Activated naive CD8-positive, alpha-beta T cell treated with anti-CD3 and anti-CD28 coated beads, Interleukin-2, amount 50 U/mL, for 16 hours (primary cell): ENCODE data around the gene SLC22A3.
"Not testable (repeated sequence)": the region's sequence is repeated elsewhere in the genome, so short reads cannot be mapped to it uniquely, and the experiment has no call there.

Experiments
- DNase-seq: peaks from one replicate; pipeline ENCODE4 v3.0.0-alpha.2; 2020; ENCODE audit warnings: low read depth, low spot score

The SLC22A3 gene

DNA sequence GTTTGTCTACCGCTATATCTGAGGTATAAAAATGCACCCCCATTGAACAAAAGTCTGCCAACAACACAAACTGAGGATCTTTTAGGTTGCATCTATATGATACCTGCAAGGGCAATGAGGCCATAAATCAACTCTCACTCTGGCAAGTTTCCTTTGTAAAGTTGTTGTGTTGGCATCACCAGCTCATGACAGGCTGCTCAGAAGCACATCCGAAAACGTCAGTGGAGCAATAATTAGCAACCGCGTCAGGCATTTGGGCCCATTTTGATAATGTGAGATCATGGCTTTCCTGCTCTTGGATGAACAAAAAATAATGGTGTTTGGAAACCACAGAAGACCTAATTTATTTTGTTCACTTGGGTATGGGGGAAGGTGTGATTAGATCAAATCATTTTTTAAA lies 12.0 kb upstream of the SLC22A3 start:
- no peak for DNase-seq

DNA sequence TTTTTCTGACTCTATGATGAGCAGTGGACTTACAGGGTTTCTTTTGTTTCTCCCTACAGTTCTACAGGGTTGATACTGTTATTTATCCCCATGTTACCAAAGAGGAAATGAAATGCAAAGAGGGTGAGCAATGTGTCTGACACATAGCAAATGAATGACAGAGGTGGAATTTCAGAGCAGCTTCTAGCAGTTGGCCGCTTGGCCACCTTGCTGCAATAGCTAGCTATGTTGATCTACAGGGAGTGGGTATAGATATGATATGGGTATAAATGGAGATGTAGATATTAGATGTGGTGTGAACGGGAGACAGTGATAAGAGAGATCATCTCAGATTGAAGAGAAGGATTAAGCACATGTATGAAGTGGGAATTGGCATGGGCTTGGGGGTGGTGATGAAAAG lies 10.9 kb upstream of the SLC22A3 start:
- DNase-seq = no peak

DNA sequence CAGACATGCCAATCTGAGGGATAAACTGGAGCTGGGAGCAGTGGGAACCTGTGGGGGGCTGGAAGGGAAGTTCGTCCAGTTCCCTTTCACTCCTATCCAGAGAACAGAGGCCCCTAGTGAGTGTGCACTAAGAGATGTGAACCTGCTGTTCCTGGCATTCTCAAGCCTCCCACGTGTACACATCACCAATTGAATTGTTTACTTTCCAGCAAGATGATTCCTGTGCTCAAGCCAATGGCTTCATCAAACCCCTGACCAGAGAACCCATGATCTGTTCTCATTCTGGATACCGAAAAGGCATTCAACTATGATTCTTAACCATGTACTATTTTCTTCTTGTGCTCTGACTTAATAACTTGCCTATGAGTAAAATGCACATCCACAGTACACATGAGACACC lies 10.2 kb upstream of the SLC22A3 start:
- no peak for DNase-seq

DNA sequence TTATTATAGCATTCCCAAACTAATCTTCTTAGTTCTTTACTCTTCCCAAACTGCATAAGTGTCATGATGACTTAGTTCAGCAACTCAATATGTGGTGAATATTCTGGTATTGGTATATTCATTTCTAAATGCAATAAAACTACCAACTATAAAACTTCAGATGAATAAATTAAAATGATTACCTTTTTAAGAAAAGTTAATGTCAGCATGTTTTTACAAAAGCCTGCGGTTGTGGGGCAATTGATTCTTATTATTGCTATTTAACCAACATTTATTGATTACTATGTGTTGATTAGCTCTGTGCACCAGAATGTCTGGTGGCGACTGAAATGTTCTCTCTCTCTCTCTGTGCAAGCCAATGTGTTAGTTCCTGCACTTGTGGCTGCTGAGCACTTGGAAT lies 5.0 kb upstream of the SLC22A3 start:
- DNase-seq = no peak

DNA sequence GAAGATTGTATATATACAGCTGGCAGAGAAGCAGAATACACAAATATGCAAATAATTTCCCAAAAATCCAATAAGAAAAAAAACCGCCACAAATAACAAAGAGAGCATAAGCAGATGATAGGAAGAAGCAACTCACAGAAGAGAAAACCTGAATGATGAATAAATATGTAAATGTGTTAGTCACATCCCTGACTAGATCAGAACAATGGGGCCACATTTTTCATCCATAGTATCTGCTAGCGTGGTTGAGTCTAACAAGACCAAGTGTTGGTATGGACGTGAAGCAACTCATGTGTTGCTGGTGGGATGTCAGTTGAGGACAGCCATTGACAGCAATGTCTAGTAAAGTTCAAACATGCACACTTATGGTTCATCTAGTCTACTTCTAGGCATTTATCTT lies 3.9 kb upstream of the SLC22A3 start:
- DNase-seq = no peak

DNA sequence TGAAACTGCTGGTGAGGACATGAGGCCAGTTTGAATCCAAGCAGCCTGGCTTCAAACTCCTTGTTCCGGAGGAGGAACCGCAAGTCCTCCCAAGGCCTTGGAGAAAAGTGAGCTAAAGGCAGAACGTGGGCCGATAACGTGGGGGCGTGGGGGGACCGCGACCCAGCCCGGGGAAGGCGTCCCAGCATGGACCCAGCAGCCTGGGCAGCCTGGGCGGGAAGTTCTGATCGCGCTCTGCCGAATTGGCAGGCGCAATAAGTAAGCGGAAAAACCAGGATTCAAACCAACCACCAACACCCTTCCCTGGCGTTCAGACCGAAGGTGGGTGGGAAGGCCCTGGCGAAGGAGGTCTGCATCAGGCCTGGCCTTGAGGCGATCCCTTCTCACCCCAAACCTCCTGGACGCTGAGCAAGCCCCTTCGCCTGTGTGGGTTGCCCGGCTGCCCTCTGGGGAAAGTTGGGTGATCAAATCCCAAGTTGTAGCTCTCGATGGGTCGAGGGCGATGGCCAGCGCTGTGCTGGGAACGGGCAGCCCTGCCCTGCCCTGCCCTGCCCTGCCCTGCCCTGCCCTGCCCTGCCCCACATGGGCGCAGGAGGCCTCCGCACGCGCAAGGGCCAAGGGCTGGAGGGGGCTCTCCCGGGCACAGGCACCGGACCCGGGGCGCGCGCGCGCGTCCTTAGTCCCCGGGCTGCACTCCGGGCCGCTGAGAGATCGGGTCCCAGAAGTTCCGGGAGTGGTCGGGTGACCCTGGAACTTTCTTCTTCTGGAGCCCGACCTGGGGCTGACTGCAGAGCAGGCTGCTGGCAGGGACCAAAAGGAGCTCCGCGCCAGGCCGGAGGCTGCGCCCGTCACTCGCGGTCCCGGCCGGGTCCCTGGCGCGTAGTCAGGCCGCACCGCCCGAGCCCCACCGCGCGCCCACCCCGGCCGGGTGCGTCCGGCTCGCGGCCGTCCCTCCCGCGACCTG lies 637 bp upstream of the SLC22A3 start:
- no peak for DNase-seq

DNA sequence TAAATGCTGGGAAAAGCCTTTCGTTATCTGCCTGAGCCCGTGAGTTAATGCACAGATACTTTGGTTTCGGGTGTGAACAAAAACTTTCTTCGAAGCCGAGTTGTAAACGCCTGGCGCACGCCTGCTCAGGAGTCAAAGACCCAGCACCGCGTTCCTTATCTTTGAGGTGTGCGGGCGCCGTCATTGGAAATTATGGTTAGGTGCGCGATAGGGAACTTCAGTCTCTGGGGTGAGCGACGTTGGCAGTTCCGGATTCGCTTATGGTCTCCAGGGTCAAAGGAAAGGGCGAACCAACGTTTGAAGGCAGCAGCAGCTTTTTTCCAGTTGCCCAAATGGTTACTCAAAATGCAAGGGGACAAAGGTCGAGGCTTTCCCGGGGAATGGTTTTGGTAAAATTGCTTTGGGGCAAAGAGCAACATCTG lies 853 bp downstream of the SLC22A3 start:
- no peak for DNase-seq

DNA sequence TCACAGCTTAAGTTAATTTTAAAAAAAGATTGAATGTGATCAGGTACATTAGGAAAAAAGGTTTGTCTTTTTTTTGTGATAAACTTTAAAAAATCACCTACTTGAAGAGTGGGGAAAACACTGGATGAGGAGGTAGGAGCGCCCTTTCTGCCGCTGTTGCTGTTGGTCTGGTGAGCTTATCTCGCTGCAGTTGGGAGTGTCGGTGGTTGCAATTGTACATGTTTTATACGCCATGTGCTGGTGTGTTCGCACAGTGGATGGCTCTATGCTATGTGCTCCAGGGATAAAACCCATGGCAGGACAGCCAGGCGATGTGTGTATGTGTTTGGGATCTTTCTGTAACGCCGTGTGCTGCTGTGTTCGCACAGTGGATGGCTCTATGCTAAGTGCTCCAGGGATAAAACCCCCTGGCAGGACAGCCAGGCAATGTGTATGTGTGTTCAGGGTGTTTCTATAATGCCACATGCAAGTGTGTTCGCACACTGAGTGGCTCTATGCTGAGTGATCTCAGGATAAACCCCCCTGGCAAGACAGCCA lies 1.7 kb downstream of the SLC22A3 start:
- DNase-seq = no peak

DNA sequence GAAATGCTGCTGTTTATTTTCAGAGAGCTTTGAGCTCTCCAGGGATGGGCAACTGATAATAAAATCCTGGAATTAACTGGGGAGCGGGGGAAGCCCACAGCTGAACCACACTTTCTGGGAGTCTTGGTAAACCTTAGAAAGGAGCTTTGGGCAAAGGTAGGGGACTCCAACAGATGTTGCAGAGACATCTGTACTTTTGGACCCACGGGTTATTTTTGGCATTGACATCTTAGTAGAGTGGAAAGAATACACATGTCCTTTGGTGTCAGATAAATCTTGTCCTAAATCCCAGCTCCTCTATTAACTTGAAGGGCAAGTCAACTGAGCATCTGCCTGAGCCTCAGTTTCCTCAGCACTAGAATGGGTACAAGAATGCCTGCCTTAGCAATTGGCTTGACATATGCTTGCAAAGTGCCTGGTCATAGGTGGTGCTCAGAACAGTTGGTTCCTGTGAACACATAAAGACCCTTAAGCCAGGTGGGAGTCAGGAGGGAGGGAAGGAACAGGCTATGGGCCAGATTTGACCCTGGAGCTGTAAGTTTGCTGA lies 5.8 kb downstream of the SLC22A3 start:
- no peak for DNase-seq

DNA sequence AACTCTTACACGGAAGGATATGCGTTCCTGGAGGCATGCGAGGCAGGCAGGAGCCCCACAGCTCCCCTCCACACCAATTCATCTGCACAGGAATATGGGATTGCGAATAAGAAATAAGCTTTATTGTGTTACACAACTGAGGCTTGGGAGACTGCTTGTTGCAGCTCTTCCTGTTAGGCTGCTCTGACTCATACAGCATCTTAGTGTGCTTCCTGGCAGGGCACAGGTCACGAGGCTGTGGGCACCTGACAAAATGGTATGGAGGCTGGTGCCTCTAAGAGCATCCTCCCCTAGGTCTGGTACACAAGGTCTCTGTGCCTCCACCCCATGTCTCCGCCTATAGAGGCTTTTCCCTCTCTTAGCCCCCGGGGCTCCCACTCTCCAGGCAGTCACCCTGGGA lies 6.8 kb downstream of the SLC22A3 start:
- no peak for DNase-seq

DNA sequence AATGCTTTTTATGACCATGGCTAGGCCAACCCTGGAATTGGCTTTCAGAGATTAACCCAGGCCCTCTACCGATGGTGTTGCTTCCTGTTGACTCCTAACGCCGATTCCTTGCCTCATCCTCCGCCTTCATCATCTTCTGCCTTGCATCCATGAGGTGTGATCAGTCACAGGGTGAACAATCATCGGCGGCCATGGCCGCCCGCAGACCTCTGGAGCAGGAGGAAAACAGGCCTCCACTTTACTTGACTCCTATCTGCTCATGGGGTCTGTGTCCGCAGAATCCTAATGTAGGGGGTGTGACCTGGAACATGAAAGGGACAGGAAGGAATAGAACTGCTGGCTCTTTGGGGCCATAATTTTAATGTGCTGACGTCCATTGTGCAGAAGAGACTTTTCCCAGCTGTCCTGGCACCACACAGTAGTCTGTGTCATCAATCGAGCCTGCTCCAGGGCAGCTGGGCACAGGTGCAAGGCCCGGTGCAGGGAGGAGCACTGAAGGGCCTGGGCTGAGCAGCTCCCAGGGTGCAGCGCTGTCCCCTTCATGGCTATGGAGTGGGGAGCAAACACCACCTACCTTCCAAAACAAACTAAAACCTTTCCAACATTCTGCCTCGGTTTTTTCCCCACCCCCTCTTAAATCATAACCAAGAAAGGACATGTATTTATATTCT lies 8.0 kb downstream of the SLC22A3 start:
- DNase-seq = no peak

DNA sequence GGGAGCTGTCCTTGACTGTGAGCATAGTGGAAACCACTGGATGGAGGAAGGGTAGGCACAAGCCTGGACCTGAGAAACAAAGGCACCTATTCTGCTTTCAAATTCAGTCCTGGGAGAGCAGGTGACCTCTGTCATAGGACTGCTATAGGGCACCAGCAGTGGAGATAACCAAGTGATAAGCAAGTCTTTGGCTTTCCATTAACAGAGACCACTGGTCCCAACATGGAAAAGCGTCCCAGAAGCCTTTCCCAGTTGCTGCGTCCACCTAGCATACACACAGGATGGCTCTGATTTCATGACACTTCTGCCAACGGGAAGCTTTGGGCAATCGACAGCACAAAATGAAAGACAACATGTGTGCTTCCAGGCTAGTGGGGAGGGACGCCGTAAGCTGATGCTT lies 8.9 kb downstream of the SLC22A3 start:
- no peak for DNase-seq

DNA sequence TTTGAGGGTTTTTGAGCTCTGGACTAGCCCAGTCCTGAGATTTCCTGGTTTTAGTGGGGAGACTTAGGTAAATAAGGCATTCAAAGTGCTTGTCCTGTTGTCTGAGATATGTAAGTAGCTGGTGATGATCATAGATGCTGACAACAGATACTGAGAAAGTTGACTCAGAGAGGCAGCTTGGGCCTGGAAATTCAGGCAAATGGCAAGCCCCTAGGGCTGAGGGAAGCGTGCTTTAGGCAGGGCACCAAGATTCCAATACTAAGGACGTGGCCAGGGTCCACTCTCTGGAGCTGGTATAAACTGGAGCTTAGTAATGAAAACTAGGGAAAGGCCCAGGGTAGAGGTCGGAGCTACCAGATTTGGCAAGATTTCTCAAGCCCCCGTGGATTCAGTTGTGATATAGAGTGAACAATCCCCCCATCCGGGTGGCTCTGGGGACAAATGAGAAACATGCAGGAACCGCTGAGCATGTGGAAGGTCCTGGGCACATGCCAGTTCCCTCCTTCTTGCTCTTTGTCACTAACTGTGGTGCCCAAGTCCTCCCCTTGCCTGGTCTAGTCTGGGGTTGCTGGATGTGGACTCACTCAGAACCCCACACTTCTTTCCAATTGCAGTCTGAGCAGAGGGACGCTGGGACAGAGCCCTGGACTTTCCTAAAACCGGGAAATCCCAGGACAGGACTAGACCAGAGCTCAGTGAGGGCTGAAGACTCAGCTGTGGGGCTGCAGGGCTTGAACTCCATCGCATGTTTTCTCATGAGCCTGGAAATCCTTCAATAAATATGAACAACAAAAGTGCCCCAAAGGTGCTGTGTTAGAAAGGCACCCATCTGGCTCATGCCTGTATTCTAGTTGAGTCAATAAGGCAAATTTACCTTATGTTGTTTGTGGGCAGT lies 10.3 kb downstream of the SLC22A3 start:
- DNase-seq = no peak

DNA sequence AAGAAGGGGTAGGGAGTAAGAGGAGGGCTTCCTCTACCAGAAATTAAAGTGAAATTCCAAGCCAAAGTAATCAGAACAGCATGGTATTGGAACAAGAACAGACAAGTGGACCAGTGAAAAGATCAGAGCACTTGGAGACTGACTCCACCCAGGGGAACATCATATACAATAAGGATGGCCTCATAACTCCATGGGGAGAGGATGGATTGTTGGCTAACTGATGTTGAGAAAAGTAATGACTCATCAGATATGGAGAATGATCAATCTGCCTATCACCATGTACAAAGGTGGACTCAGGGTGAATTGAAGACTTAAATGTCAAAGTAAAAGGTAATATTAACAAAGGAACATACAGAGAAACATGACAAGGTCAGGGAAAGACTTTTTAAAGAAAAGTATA lies 12.8 kb downstream of the SLC22A3 start:
- DNase-seq = no peak

DNA sequence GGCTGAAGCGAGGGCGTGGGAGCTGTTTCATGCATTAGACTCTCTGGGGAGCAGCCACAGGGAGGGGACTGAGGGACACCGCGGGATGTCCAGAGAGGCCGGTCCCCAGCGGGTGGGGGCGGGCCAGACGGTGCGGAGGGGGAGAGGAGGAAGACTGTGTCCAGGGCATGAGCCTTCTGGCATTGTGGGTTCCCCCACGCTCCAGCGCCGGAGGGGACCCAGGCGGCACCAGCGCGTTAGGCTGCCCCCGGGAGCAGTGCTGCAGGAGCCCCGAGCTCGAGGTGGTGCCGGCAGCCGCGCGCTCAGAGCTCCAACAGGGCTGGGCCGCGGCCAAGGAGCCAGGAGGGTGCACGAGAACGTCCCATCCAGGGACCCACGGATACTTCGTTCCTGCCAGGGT lies 14.4 kb downstream of the SLC22A3 start:
- DNase-seq = no peak

DNA sequence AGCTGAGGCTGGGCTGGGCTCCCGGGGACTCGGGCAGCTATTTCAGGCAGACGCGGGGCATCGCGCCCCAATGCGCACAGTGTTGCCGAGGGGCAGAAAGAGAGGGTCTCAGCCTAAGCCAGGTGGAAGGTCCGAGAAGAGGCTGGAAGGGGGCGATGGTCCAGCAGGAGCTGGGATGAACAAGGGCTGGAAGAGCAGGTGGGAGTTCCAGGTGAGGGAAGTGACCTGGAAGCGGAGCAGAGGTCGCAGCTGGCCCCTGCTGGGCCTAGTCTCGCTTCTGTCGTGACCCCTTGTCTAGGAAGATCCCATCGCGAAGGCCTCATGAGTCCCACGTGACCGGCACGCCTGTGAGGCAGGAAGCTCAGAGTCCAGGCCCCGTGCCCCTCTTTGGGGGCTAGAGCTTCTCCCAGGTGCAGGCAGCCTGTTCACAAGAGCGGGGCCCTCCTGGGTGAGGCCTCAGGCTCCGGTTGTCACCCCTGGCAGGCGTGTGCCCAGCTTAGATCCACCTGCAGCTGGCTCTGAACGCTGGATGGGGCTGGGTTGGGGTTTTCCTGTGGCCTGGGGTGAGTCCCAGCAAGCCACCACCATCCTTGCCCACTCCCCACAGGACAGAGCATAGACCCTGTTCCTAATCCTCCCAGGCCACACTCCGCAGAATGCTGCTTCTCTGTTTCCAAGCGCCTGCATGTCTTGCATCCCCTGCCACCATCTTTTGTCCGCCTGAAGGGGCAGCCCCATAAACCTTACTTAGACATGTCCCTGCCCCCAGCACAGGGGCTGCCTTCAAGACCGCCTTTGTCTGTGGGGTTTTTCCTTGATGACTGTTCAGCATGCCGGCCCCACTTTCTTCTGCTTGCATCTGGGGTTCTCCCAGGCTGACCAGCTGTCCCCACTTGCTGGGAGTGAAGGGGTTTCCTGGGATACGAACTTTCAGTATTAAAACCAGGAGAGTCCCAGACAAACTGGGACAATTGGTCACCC lies 15.1 kb downstream of the SLC22A3 start:
- DNase-seq = no peak

DNA sequence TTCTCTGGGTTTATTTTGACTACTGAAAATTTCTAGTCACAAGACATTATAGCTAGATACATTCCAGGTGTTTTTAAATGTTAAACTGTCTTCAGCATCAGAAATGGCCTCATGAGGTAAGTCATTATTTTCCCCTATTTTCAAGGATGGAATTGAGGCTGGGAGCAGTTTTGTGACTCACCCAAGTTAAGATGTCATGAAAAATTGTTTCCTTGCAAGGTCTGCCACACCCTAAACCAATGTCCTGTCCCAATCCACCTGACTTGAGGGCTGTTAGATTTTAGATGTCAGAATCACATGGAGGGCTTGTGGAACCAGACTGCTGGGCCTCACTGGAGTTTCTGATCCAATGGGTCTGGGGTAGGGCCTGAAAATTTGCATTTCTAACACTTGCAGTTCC lies 16.9 kb downstream of the SLC22A3 start:
- DNase-seq = no peak

DNA sequence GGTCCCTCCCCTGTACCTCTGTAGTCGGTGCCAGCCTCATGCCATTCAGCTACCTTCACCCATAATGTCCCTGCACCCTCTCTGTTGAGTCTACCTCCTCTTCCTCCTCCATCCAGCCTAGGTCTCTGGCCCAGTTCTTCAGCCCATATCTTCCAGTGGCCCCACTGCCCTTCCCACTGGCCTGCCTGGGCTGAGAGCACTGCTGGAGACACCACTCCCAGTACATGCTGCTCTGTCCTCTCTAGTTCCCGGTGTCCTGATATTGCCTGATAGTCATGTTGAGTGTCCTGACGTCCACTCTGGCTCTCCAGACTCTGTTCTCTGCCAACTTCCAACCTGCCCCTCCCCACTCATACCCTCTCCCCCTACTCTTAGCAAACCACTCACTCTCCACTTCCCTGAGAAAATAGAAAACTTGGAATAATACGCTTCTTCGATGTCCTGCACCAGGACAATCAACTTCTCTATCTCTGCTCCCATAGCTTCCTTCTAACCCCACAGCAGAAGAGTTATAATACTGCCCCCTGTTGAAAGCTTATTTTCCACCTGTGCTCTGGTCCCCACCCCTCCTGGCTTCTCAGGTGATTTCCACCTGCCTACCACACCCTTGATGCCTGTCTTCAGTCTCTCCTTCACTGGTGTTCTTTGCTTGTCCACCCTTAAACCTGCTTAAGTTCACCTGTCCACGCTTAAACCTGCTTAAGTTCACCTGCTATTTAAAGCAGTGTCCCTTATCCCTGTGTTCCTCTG lies 19.8 kb downstream of the SLC22A3 start:
- no peak for DNase-seq

DNA sequence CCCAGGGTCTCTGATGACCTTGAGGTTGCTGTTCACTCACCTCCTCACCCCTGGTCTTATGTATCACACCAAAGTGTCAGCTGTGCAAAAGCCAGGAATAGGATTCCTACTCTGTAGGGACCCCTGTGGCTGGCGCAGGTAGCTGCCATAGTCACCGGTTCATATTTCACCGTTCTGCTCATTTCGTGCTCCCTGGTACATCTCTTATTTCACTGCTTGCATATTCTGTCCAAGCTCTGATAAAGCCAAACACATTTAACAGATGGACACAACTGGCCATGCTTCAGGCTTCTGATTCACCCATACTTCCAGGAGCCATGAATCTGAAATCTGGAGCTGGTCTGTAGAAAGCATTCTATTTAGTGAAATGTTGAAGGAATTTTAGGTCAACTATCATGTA lies 20.5 kb downstream of the SLC22A3 start:
- no peak for DNase-seq

DNA sequence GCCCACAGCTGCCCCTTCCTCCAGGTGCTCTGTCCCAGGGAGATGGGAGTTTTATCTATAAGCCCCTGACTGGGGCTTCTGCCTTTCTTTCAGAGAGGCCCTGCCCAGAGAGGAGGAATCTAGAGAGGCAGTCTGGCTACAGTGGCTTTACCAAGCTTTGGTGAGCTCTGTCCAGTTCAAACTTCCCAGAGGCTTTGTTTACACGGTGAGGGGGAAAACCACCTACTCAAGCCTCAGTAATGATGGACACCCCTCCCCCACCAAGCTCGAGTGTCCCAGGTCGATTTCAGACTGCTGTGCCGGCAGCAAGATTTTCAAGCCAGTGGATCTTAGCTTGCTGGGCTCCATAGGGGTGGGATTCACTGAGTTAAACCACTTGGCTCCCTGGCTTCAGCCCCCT lies 25.4 kb downstream of the SLC22A3 start:
- DNase-seq = not testable (repeated sequence)
